Lung (tissue), 12 donors: ENCODE data around the gene CMIP. TPM values are rescaled to one million over a fixed set of nuclear protein-coding genes. Genes with fewer than 3 reads are reported as not detected.

Experiments
- ATAC-seq: fragments of 200-7000 bp; cut with Tn5 transposase; one replicate; pipeline ENCODE4 v1.9.1; 2020; ENCODE audit warnings: moderate number of reproducible peaks; ENCODE audit not compliant: insufficient read depth, low FRiP score
- DNase-seq, 3 donors: peaks; one replicate each; pipeline ENCODE4 v3.0.0-alpha.2; 2013 to 2017
- H3K27ac ChIP-seq, 2 donors: one replicate each; pipeline ENCODE4 v1.5.1; 2013; ENCODE audit warnings: mild to moderate bottlenecking in 2 of 2, moderate library complexity in 2 of 2, control low read depth in 1 of 2, inconsistent platforms in 1 of 2, low read depth in 1 of 2, low read length in 1 of 2
- H3K27me3 ChIP-seq, 3 donors: one replicate each; pipeline ENCODE4 v1.5.1; 2013; ENCODE audit warnings: low read length in 2 of 3; ENCODE audit not compliant: control insufficient read depth in 3 of 3, insufficient read depth in 3 of 3
- H3K36me3 ChIP-seq, 4 donors: one replicate each; pipeline ENCODE4 v1.5.1; 2013; ENCODE audit warnings: low read length in 4 of 4, mild to moderate bottlenecking in 1 of 4, moderate library complexity in 1 of 4; ENCODE audit not compliant: control insufficient read depth in 4 of 4, insufficient read depth in 4 of 4
- H3K4me1 ChIP-seq, 5 donors: one replicate each; pipeline ENCODE4 v1.5.1; 2013; ENCODE audit warnings: low read length in 5 of 5, mild to moderate bottlenecking in 2 of 5, moderate library complexity in 1 of 5; ENCODE audit not compliant: control insufficient read depth in 5 of 5, insufficient read depth in 5 of 5
- H3K4me3 ChIP-seq: one replicate; pipeline ENCODE4 v1.5.1; 2013; ENCODE audit warnings: mild to moderate bottlenecking, control low read depth, moderate library complexity
- H3K9ac ChIP-seq, 2 donors: one replicate each; pipeline ENCODE4 v1.5.1; 2013; ENCODE audit warnings: low read length in 2 of 2, control low read depth in 1 of 2; ENCODE audit not compliant: insufficient read depth in 1 of 2
- H3K9me3 ChIP-seq, 4 donors: one replicate each; pipeline ENCODE4 v1.5.1; 2013; ENCODE audit warnings: low read length in 3 of 4, mild to moderate bottlenecking in 1 of 4, moderate library complexity in 1 of 4; ENCODE audit not compliant: control insufficient read depth in 4 of 4, insufficient read depth in 3 of 4
- WGBS, 2 donors: extraction: QIAGEN DNeasy Blood & Tissue Kit; methylation state at CpG; one replicate each; pipeline ENCODE4 v1.1.7; 2013; 5-methylcytosine and 5-hydroxymethylcytosine counted together
- polyA plus RNA-seq, 2 donors: library from polyadenylated mRNA; stranded (reverse); fragments of 200-250 nt; gene quantifications; one replicate each; pipeline ENCODE4 v1.2.1, GENCODE V29; 2013
- total RNA-seq, 2 donors: library from RNA; depleted of rRNA in 1 of 2; stranded (reverse); fragments of >200 nt in 1 of 2; gene quantifications; one replicate each; pipeline ENCODE4 v1.2.1, GENCODE V29; 2014 to 2021
- TF ChIP-seq, protein P1 (sequence below): IDR thresholded peaks from 2 replicates; pipeline ENCODE4 v1.5.1; 2012; ENCODE audit warnings: mild to moderate bottlenecking; ENCODE audit errors: control extremely low read depth, extremely low read depth
- donor health status: control.
- donor health status: control.
- donor health status: Bipolar disorder and iron deficiency.
- donor health status: healthy.
- donor health status: DM: yes; HTN: yes; CAD: no.

Gene CMIP
- total and polyA plus RNA-seq, 4 donors = 11.8 to 80.5 (median 48.6) TPM

- no peak overlapping the region for H3K27ac ChIP-seq
- DNase-seq (no peak), ATAC-seq (no peak)
- TF ChIP-seq, protein P1, sequence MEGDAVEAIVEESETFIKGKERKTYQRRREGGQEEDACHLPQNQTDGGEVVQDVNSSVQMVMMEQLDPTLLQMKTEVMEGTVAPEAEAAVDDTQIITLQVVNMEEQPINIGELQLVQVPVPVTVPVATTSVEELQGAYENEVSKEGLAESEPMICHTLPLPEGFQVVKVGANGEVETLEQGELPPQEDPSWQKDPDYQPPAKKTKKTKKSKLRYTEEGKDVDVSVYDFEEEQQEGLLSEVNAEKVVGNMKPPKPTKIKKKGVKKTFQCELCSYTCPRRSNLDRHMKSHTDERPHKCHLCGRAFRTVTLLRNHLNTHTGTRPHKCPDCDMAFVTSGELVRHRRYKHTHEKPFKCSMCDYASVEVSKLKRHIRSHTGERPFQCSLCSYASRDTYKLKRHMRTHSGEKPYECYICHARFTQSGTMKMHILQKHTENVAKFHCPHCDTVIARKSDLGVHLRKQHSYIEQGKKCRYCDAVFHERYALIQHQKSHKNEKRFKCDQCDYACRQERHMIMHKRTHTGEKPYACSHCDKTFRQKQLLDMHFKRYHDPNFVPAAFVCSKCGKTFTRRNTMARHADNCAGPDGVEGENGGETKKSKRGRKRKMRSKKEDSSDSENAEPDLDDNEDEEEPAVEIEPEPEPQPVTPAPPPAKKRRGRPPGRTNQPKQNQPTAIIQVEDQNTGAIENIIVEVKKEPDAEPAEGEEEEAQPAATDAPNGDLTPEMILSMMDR = no peak
- H3K4me1 ChIP-seq = peaks cover 0 to 30% (median 8%) of the 10 kb centered on the region in 5 donors
- no peak overlapping the region for H3K4me3 ChIP-seq
- WGBS, 2 donors = 88 to 92% methylated on average over 9 of the region's 9 CpGs
- peaks cover 0 to 2% (median 0%) of the 10 kb centered on the region in 4 donors for H3K9me3 ChIP-seq
- H3K27me3 ChIP-seq = no peaks in the 10 kb centered on the region
- peaks cover 0 to 7% (median 1%) of the 10 kb centered on the region in 4 donors for H3K36me3 ChIP-seq
- H3K9ac ChIP-seq = no peak overlapping the region
Measured at GRCh38 chr16:81470796-81471636, 26.4 kb downstream of the CMIP start.

- DNase-seq = no peak
- Histone ChIP-seq H3K4me3 (no peak overlapping the region), H3K9me3 (peaks cover 0 to 2% (median 0%) of the 10 kb centered on the region in 4 donors), H3K9ac (no peak overlapping the region), H3K36me3 (peaks cover 0 to 7% (median 1%) of the 10 kb centered on the region in 4 donors), H3K27me3 (no peaks in the 10 kb centered on the region), H3K27ac (no peak overlapping the region), H3K4me1 (peaks cover 0 to 36% (median 8%) of the 10 kb centered on the region in 5 donors)
- ATAC-seq = no peak
- TF ChIP-seq, protein P1 = no peak
- 93 to 95% methylated on average over 8 of the region's 8 CpGs for WGBS, 2 donors
Measured at GRCh38 chr16:81471882-81472281, 27.3 kb downstream of the CMIP start.

DNA sequence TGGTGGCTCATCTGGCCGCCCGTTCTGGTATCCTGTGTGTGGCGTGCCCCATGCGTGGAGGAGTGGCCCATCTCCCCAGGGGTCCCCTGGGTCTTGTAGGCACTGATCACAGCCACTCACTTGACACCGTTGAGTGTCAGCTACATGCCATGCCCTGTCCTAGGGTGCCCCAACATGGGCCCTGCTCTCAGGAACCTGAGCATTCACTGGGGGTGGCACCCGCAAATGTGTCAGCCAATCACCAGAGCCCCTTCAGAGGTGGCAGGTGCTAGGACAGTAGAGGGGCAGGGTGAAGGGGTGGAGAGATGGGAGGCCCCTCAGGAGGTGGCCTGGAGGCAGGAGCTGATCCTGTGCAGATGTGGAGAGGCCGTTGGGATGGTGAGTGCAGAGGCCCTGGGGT is 27.8 kb downstream of the CMIP start:
- TF ChIP-seq, protein P1 = no peak
- ATAC-seq = no peak
- Histone ChIP-seq H3K9ac (no peak overlapping the region), H3K9me3 (peaks cover 0 to 2% (median 0%) of the 10 kb centered on the region in 4 donors), H3K36me3 (peaks cover 0 to 7% (median 1%) of the 10 kb centered on the region in 4 donors), H3K4me3 (no peak overlapping the region), H3K27me3 (no peaks in the 10 kb centered on the region), H3K4me1 (peaks cover 0 to 36% (median 8%) of the 10 kb centered on the region in 5 donors), H3K27ac (no peak overlapping the region)
- WGBS, 2 donors = 89 to 92% methylated on average over 7 of the region's 7 CpGs
- DNase-seq = no peak
